Left kidney (tissue), 2 donors: ENCODE measurements around the gene MAP3K15. TPM values are rescaled to one million over a fixed set of nuclear protein-coding genes. Genes with fewer than 3 reads are reported as not detected.
A peak's percentile ranks its signal among the peaks of the same experiment; 100 is the strongest.

Experiments used
- DNase-seq: peaks from one replicate; pipeline ENCODE4 v3.0.0-alpha.2; 2013
- polyA plus RNA-seq: library from polyadenylated mRNA; unstranded; fragments of 120-200 nt; gene quantifications from one replicate; pipeline ENCODE4 v1.2.1, GENCODE V29; 2013; ENCODE audit not compliant: insufficient read length

The MAP3K15 gene
- polyA plus RNA-seq, 1 donor: 4.6 TPM

DNA sequence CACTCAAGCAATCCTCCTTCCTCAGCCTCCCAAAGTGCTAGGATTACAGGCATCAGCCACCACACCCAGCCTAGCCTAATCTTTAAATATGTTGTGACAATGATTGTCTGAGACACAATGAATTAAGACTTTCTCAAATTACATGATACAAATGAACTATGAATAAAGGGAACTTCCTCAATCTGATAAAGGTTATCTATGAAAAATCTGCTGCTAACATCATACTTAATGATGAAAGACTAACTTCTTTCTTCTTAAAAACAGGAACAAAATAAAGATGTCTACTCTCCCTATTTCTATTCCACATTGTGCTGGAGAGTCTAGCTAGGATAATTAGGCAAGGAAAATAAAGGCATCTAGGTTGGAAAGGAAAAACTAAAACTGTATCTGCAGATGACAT, 111.6 kb downstream of the MAP3K15 start:
- DNase-seq: no peak

GRCh38 chrX:19392703-19393102, 122.6 kb downstream of the MAP3K15 start:
- no peak for DNase-seq

DNA sequence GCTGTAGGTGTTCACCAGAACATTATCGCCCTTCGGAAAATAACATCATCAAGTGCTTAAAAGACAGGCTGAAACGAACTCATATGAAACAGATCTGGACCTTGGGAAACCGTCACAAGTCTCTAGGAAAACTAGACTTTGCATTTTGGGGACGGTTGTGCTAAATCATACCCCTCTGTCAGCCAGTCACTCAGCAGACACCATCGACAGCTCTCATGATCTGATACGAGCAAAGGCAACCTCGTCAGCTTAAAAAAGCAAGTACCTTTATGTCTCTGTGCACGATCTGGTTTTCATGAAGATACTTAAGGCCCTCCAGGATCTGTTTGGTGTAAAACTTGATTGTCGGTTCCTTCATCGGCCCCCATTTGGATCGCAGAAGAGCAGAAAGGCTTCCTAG, 123.2 kb downstream of the MAP3K15 start:
- no peak for DNase-seq

DNA sequence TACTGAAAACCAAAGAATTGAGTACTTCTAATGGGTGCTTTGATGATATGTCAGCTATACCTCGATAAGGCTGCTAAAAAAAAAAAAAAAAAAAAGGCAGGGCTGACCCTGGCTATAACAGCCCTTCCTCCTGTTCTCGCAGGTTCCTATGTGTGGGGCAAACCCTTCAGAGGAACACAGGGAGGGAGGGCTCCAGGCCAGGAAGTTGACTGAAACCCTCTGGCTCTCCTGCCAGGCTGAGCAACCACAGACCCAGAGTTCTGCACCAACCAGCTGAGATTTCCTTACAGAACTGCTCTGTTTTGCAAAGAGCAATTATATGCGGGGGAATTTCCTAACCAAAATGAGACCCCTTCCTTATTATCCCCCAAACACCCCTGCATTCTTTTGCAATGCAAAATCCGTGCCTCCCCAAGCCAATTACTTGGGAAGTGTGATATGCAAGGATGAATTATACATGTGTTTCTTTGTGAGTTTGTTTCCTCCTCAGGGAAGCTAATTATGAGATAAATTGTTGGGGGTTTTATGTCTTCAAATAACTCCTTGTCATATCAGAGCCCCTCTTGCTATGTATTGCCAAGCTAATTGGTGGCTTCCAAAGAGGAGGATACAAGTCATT, 126.0 kb downstream of the MAP3K15 start:
- no peak for DNase-seq

- no peak for DNase-seq
Observed at GRCh38 chrX:19388741-19389140, 126.6 kb downstream of the MAP3K15 start.

GRCh38 chrX:19388064-19388679, 127.1 kb downstream of the MAP3K15 start:
- no peak for DNase-seq

DNA sequence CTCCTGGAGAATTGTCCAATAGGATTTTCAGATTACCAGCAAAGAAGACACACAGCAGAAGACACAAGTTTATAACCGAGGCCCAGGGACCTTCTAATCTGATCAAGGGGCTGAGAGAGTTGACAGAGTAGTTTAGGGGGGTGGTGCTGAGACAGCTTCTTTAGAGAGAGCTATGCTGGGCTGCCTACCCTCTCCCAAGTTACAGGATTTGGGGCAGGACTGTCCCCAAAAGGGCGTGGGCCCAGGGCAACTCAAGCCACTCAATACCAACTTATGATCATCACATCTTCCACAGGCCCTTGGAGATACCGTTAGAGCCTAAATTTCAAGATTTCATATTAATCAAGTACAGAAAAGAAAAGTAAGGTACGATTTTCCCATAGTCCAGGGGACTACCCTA, 128.6 kb downstream of the MAP3K15 start:
- DNase-seq: no peak

DNA sequence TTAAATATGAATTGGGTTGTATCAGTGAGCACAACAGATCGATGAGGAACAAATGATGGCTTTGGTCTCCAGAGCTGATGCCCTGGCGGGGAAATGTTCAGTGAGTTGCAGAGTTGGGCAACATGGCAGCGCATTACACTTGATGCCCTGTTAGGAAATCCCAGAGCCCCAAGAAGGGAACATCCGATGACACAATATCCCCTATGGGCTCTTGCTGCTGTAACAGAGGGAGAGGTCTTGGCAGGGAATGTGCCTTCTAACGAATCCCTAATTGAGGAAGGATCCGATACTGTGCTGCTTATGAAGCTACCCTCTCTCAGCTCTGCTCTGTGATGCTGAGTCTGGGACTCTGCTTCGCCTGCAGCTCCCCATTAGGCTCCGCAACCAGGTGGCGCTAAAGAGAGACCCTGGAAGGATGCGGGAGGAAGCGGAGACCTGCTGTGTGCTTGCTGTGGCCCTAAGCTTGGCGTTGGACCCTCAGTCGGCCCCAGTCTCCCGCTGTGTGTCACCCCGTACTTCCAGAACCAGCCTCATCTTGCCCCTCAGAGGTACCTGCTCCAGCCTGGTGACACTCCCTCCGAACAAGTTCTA, 132.7 kb downstream of the MAP3K15 start:
- DNase-seq: peak; percentile 20

DNA sequence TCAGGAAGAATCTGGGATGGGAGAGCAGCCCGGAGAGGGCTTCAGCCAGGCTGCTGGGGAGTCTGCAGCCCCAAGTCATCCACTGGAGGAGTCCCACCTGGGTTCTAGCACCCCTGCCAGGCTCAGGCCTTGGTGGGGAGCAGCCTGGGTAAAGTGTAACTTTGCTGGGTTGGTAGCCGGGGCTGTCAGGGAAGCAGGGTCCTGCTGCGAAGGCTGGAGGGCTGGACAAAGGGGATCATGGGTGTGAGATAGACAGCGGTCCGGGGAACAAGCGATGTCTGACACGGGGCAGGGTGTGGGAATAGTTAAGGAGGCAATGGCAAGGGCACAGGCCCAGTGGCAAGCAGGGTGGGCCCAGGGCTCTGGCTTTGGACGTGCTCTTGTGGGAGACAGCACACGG, 134.0 kb downstream of the MAP3K15 start:
- DNase-seq: no peak

DNA sequence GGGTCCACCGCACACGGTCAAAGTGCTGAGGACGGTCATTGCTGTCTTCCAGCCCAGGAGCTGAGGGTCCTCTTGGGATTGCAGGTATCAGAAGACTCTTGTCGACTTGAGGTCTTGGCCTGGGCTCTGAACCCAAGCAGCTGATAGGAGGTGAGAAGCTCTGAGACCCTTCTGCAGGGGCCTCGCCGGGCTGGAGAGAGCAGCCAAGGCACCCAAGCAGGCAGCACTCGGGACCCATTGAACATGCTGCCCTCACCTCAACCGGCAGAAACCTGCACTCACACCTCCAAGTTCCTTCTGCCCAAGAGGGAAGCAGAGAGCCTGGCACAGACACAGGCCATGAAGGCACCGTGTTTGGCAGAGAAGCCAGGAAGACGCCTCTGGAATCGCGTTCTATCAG, 137.5 kb downstream of the MAP3K15 start:
- no peak for DNase-seq

DNA sequence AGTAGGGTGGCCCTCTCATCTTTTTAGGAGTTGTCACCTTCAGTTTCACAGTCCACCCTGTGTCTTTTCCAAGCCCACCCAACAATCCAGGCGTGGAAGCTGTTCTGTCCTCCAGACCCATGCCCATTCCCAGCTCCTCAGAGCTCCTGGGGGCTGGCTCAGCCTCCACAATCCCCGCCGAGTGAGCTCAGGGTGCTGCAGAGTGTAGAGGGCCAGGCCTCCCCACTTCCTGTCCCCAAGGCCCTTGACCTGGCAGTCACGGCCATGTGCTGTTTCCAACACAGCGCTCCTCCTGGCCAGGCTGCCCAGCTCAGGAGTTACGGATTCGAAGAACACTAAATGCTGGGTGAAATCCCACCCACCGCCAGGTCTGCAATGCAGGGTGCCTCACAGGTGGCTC, 139.8 kb downstream of the MAP3K15 start:
- DNase-seq: no peak

DNA sequence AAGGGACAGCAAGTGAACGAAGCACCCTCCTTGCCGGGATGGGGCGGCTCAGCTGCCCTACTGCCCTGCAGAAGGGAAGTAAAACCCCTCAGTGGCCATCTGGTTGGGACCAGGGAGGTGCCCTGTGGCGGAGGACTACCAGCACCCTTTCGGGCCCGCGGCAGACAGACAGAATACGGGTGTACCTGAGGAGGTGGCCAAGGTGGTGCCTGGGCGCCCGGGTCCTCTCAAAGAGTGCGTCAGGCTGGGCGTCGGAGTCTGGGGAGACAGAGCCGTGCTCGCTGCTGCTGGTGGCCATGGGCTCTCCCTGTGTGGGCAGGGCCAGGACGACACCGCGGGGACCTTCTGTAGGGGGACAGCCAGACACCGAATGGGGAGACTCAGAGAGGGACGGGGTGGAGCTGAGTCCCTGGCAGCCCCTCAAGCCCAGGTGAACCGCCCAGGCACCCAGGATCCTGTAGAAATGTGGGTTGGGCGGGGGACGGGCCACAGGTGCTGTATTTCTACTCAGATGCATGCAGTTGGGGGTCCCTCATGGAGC, 141.9 kb downstream of the MAP3K15 start:
- no peak for DNase-seq

DNA sequence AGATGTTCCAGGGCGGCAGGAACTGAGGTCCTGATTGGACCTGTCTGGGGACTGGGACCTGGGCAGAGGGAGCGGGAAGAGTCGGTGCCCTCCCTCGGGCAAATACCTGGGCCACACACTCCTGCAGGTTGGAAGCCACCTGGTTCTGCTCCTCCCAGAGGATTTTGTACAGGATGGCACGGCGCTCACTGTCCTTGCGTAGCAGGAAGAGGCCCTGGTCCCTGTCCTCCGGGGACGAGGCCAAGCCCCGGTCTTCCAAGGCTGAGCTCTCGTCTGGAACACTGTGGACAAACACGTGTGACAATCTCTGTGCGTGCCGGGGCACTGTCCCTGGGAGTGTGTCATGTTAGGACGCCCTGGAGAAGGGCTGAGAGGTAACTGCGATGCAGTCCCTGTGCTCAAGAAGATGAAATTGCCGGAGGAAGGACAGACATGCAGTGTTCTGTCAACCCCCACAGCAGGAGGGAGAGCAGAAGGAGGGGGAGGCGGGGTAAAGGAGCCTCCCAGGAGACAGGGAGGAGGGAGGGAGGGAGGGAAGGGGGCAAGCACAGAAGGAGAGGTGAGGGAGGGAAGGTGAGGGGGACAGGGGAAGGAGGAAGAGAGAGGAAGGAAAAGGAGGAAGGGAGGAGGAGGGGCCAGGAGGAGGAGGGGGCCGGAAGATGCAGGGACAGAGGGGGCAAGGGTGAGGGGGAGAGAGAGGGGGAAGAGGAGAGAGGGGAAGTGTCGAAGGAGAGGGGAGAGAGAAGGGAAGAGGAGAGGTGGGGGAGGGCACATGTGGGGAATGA, 142.6 kb downstream of the MAP3K15 start:
- DNase-seq: peak; percentile 12

DNA sequence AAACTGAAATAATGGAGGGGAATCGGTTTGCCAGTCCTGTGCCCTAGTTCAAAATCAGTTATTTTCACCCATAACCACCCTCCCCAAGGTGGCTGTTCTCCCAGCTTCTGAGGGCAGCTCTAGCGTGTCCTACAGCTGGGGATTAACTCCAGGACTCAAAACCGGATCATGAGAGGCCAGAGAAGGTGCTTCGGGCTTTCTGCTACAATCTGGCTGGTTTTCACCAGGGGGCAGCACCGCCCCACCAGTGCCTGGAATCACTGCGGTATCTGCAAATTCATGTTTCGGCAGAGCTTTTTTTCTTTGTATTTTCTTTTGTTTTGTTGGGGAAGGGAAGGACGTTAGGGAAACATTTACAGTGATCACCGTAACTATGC, 143.2 kb downstream of the MAP3K15 start:
- peak; percentile 64 for DNase-seq

- no peak for DNase-seq
Observed at GRCh38 chrX:19370061-19370460, 145.2 kb downstream of the MAP3K15 start.

- no peak for DNase-seq
Observed at GRCh38 chrX:19368576-19368975, 146.7 kb downstream of the MAP3K15 start.

GRCh38 chrX:19361701-19362100, 153.6 kb downstream of the MAP3K15 start:
- no peak for DNase-seq

DNA sequence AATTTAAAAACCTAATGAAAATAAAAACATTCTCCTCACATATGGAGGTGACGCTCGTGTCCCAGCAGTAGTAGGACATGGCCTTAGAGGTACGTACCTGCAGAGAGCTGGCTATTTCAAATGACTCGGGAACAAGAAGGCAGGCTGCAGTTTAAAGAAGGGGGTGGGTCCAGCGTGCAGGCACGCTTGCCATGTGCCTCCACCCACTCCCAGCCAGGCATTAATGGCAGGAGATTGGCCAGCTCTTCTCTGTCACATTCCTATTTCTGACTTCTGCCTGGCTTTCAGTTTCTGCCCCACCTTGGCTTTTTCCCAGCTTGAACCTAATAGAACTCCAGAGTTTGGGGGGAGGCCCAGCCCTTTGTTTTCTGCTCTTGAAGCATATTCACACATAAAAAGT, 154.4 kb downstream of the MAP3K15 start:
- no peak for DNase-seq

- DNase-seq: no peak
Observed at GRCh38 chrX:19358521-19358920, 156.8 kb downstream of the MAP3K15 start.

DNA sequence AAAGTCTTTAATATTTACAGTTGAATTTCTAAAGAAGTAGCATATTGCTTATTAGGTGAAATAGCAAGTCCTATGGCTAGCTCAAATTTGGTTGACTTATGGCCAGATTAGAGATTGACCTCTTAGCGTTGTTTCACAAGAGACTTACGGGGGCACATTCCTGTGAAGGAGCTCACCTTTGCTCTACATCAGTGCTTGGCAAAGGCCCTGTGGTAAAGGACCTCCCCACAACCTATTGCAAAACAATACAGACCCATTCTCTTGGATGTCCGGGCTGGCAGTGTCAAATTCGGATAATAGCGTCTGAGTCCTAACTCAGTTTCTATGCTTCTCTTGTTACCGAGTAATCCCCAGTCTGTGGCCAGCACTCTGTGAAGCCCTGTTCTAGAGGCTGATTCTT, 160.7 kb downstream of the MAP3K15 start:
- no peak for DNase-seq

- DNase-seq: no peak
Observed at GRCh38 chrX:19350941-19351384, 164.3 kb downstream of the MAP3K15 start.

GRCh38 chrX:19349264-19349663, 166.0 kb downstream of the MAP3K15 start:
- DNase-seq: no peak

- no peak for DNase-seq
Observed at GRCh38 chrX:19347916-19348315, 167.4 kb downstream of the MAP3K15 start.
